HUDEP-2 (cell line): ENCODE measurements around the gene RAET1G.
A peak's percentile ranks its signal among the peaks of the same experiment; 100 is the strongest.
"Not testable (repeated sequence)": the region's sequence is repeated elsewhere in the genome, so short reads cannot be mapped to it uniquely, and the experiment has no call there.

Experiments
- DNase-seq, 76 experiments: peaks; one replicate each; lab custom pipeline; 2025; ENCODE audit not compliant: unreplicated experiment in 76 of 76; lab: John Stamatoyannopoulos, UW

Gene RAET1G

DNA sequence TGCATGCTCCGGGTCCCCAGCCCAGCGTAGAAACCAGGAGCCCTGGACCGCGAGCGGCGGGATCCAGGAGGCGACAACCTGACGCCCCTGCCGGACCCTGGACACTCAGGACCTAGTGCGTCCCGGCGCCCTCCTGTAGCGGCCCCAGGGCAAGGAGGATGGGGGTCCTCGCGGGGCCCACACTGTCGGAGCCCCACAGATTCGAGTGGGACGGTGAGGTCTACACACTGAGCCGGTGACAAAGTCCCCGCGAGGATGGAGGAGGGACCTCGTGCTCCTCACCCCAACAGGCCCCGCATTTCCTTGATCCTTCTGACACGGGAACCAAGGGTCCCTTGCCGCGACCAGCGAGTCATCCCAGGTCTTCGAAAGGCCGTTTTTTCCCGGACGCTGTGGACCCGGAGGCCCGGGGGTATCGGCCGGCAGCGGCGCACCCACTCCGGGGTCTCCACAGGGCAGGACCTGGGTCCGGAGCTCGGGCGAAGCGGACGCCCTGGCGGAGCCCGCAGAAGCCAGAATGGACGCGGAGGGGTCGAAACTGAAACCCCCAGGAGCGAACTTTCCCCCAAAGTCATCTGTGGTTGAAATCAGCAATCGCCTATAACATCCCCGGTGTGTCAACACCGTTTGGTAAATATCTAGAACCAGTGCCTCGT lies 31.5 kb upstream of the RAET1G start:
- DNase-seq: not testable (repeated sequence)

- not testable (repeated sequence) for DNase-seq
Measured at GRCh38 chr6:149953934-149954327, 31.0 kb upstream of the RAET1G start.

DNA sequence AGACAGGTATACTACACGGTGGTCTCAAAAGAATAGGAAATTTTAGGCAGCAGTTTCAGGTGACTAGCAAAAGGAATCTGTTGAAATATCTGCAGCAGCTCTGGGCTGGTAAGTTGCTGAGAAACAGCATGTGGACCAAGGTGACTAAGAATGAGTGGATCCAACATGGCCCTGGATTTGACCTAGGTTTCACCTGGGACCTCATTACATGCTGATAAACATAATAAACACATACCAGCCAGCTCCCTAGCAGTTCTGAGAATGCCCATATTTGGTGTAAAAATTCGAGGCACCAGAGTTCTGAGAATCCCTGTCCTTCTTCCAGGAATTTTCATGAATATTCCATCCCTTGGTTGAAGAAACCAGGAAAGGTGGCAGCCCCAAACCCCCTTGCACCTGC lies 30.5 kb upstream of the RAET1G start:
- not testable (repeated sequence) for DNase-seq

DNA sequence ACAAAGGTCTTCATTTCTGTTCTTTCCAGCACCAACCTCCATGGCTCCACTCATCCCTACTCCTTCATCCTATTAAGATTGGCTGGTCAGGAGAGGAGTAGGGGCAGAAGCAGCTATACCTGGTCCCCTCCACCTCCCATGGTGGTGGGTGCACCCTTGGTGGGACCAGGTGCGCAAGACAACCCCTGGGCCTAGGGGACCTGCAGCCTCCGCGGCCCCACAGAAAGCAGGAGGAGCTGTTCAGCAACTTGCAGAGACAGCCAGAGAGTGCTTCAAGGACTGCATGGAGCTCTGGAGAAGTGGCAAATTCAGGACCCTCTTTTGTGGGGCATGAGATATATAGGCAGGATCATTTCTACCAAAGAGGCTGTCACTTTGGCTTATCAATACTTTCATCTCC lies 28.7 kb upstream of the RAET1G start:
- DNase-seq: no peak

GRCh38 chr6:149951096-149951495 lies 28.2 kb upstream of the RAET1G start:
- no peak for DNase-seq

- no peak for DNase-seq
Measured at GRCh38 chr6:149950423-149950822, 27.5 kb upstream of the RAET1G start.

DNA sequence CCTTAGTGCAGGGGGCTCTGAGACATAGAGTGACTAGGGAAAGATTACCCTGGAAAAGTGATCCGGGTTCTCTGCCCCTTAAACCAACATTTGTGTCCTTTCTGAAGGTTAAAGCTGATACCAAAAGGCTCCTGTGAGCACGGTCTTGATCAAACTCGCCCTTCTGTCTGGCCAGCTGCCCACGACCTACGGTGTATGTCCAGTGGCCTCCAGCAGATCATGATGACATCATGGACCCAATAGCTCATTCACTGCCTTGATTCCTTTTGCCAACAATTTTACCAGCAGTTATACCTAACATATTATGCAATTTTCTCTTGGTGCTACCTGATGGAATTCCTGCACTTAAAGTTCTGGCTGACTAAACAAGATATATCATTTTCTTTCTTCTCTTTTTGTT lies 25.7 kb upstream of the RAET1G start:
- DNase-seq: no peak

DNA sequence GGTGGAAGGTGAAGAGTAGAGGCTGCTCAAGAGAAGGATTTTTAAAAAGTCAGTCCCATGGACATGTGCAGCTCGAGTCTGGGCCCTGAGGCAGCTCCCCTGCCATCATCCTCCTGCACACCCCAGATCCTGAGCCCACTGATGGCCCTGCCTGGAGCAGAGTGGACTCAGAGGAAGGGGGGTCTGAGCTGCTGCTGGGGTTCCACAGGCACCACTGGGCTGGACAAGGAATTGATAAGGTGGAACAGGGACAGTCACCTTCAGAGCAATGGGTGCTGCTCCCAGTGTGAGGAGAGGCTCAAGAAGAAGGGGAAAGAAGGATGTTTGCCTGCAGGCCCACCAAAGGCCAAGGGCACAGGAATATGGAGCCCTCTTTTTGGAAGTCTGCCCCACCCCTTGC lies 25.1 kb upstream of the RAET1G start:
- no peak for DNase-seq

- not testable (repeated sequence) for DNase-seq
Measured at GRCh38 chr6:149947533-149947932, 24.6 kb upstream of the RAET1G start.

DNA sequence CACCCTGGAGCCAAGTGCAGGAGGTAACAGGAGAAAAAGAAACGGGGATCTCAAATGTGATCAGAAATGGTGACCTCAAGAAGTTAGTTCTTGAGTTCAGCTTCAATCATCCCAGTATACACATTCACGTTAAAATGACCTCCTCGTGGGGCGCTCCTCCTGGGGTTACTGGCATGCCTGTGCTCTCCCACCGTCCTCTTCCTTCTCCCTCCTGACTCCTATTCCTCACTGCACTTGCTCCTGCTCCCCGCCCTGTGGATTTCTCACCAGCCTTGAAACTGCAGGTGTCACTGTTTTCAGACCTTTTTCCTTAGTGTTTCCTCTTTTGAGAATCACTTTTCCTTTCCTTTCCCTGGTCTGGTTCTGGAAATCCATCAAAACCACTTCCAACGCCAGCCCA lies 23.7 kb upstream of the RAET1G start:
- DNase-seq: not testable (repeated sequence)

- not testable (repeated sequence) for DNase-seq
Measured at GRCh38 chr6:149945276-149945675, 22.4 kb upstream of the RAET1G start.

GRCh38 chr6:149943321-149943720 lies 20.4 kb upstream of the RAET1G start:
- DNase-seq: not testable (repeated sequence)

GRCh38 chr6:149942461-149942829 lies 19.5 kb upstream of the RAET1G start:
- no peak for DNase-seq

- DNase-seq: peak in 62 of 76 experiments; percentile 20 to 84 (median 64)
Measured at GRCh38 chr6:149941583-149942460, 18.9 kb upstream of the RAET1G start, which contains the start of gene ULBP2. TSS of gene ULBP2 (plus strand) at chr6:149942014. CDS start at chr6:149942073, 59 bp downstream.

DNA sequence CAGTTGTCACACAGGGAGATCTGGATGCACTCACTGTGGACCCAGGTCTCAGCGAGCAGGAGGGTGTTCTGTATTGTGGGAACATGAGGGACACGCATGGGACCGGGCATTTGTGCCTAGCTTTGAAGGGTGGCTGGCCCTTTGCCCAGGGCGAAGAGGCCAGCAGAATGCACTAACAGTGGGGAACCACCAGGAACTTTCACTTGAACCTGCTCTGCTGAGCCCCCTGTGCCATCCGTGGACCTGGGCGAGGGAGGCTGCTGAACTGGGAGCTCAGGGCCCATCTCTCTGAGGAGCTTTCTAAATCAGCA lies 17.7 kb upstream of the RAET1G start:
- no peak for DNase-seq

- DNase-seq: no peak
Measured at GRCh38 chr6:149939909-149940671, 17.2 kb upstream of the RAET1G start.

DNA sequence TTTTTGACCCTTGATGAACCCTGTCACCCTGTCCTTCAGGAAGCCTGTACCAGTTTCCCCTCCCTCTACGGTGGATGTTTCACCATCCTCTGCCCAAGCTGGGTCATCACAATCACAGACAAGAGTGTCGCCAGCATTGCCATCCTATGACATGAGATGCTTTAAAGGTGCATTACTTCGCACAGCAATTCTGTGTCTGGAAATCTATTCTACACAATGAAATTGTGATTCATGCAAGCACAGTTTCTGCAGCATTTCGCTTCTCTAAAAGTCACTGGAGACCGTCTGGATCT lies 16.4 kb upstream of the RAET1G start:
- no peak for DNase-seq

DNA sequence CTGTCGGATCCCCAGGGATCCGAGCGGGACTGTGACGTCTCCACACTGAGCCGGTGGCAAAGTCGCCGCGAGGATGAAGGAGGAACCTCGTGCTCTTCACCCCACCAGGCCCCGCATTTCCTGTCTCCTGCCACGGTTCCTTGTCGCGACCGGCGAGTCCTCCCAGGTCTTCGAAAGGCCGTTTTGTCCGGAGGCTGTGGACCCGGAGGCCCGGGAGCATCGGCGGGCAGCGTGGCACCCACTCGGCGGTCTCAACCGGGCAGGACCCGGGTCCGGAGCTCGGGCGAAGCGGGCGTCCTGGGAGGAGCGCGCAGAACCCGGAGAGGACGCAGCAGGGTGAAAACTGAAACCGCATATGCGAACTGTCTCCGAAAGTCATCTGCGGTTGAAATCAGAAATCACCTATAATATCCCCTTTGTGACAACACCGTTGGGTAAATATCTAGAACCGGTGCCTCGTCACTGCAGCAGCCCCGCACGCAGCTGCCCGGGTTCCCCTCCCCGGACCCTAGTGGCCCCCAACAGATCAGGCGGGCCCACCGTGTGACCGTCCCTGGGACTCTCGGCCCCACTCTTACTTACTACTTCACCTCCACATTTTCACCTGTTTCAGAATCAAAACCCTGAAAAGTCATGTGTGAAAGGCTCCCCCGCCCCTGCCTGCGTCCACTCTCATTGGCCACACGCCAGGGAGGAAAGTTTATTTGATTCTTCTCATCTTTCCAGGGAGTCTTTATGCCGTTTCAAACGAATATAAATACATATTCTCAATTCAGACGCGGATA lies 15.8 kb upstream of the RAET1G start:
- no peak for DNase-seq

DNA sequence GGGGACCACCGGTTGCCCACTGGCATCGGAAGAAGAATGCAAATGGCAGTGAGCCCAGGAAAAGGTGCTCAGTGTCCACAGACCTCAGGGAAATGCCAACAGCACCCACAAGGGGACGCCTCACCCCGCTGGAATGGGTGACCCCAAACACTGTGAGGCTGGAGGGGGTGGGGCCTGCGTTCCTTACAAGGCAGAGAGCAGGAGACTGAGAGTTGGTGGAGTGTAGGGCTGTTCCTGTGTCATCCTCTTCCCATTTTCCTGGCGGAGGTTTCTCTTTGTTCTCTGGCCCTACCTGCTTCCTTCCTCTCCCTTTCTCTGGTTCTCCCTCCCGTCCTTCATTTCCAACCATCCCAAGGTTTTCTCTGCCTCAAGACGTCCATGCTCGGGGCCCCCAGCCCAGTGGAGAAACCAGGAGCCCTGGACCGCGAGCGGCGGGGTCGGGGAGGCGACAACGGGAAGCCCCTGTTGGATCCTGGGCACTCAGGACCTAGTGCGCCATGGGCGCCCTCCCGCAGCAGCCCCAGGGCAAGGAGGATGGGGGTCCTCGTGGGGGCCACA lies 15.2 kb upstream of the RAET1G start:
- DNase-seq: not testable (repeated sequence)

GRCh38 chr6:149936743-149937142 lies 13.8 kb upstream of the RAET1G start:
- DNase-seq: no peak

GRCh38 chr6:149935668-149936067 lies 12.7 kb upstream of the RAET1G start:
- no peak for DNase-seq
